Vagina (tissue), 2 donors: ENCODE results near the gene TMEM43. TPM values are rescaled to one million over a fixed set of nuclear protein-coding genes. Genes with fewer than 3 reads are reported as not detected.
A peak's percentile ranks its signal among the peaks of the same experiment; 100 is the strongest.

Source experiments
- DNase-seq, 2 donors: peaks; one replicate each; pipeline ENCODE4 v3.0.0-alpha.2; 2017; ENCODE audit errors: extremely low spot score in 2 of 2
- H3K27ac ChIP-seq: fragments of 200-600 bp; sonication (generic); one replicate; pipeline ENCODE4 v1.5.1; 2019
- H3K27me3 ChIP-seq: fragments of 200-600 bp; sonication (generic); one replicate; pipeline ENCODE4 v1.5.1; 2019
- H3K36me3 ChIP-seq, 2 donors: fragments of 200-600 bp; sonication (generic); one replicate each; pipeline ENCODE4 v1.5.1; 2017 to 2019
- H3K4me1 ChIP-seq: fragments of 200-600 bp; sonication (generic); one replicate; pipeline ENCODE4 v1.5.1; 2019
- H3K4me3 ChIP-seq, 2 donors: fragments of 200-600 bp; sonication (generic); 1 replicate in 1 of 2; 2 replicates in 1 of 2; pipeline ENCODE4 v1.5.1; 2016 to 2019
- H3K9me3 ChIP-seq: fragments of 200-600 bp; sonication (generic); one replicate; pipeline ENCODE4 v1.5.1; 2019
- CTCF ChIP-seq, 3 experiments: fragments of 450-650 bp in 2 of 3; fragments of 200-600 bp in 1 of 3; sonication (generic) in 1 of 3; IDR thresholded peaks; one replicate each; pipeline ENCODE4 v1.5.1; 2017 to 2019; ENCODE audit warnings: antibody characterized with exemption in 3 of 3, mild to moderate bottlenecking in 2 of 3, moderate library complexity in 2 of 3
- POLR2A ChIP-seq, 2 donors: fragments of 450-650 bp; IDR thresholded peaks; one replicate each; pipeline ENCODE4 v1.6.1; 2017; ENCODE audit warnings: antibody characterized with exemption in 2 of 2, mild to moderate bottlenecking in 2 of 2, moderate library complexity in 2 of 2
- POLR2AphosphoS5 ChIP-seq, 2 donors: sonication (generic); formaldehyde crosslinking; IDR thresholded peaks; one replicate each; pipeline ENCODE4 v1.9.0; 2017; ENCODE audit warnings: antibody characterized with exemption in 2 of 2, mild to moderate bottlenecking in 2 of 2, low read depth in 1 of 2; ENCODE audit not compliant: insufficient read depth in 1 of 2
- intact Hi-C: fragments of 100-400 bp; cut with DNase I; formaldehyde crosslinking; loops from one replicate; pipeline ENCODE4 v1.15.1; 2023
- total RNA-seq: library from RNA; depleted of rRNA; stranded (reverse); fragments of >200 nt; gene quantifications from one replicate; pipeline ENCODE4 v1.2.3, GENCODE V29; 2016

TMEM43 gene
- total RNA-seq, 1 donor from 2014 or later = 118 TPM

- Histone ChIP-seq H3K27me3 (no peaks in the 10 kb centered on the region), H3K9me3 (no peaks in the 10 kb centered on the region), H3K4me1 (peaks cover 12% of the 10 kb centered on the region), H3K4me3 (no peak overlapping the region), H3K27ac (no peak overlapping the region), H3K36me3 (peaks cover 0 to 43% of the 10 kb centered on the region in 2 donors)
- intact Hi-C loops = no loop called here
- TF ChIP-seq POLR2A (IDR thresholded peaks at IDR 0.05) (no peak), CTCF (IDR thresholded peaks at IDR 0.05) (no peak), POLR2AphosphoS5 (IDR thresholded peaks at IDR 0.05; ENCODE audit: insufficient read depth in 1 of 2, low read depth in 1 of 2) (no peak)
- peak; percentile 58 to 74 for DNase-seq
These were observed 25.8 kb downstream of the TMEM43 start for GRCh38 chr3:14150491-14151230.

- Histone ChIP-seq H3K4me3 (no peak overlapping the region), H3K9me3 (no peaks in the 10 kb centered on the region), H3K36me3 (peaks cover 0 to 44% of the 10 kb centered on the region in 2 donors), H3K27ac (no peak overlapping the region), H3K4me1 (peaks cover 6% of the 10 kb centered on the region), H3K27me3 (no peaks in the 10 kb centered on the region)
- TF ChIP-seq CTCF (IDR thresholded peaks at IDR 0.05) = no peak
- no peak for TF ChIP-seq POLR2AphosphoS5 (IDR thresholded peaks at IDR 0.05; ENCODE audit: insufficient read depth in 1 of 2, low read depth in 1 of 2)
- no peak for TF ChIP-seq POLR2A (IDR thresholded peaks at IDR 0.05)
- intact Hi-C loops = no loop called here
- peak; percentile 58 to 65 for DNase-seq
These were observed 26.7 kb downstream of the TMEM43 start for GRCh38 chr3:14151471-14152083.

GRCh38 chr3:14152233-14152962 is 27.5 kb downstream of the TMEM43 start:
- peak; percentile 67 to 94 for DNase-seq
- no peak for TF ChIP-seq POLR2AphosphoS5 (IDR thresholded peaks at IDR 0.05; ENCODE audit: insufficient read depth in 1 of 2, low read depth in 1 of 2)
- TF ChIP-seq POLR2A (IDR thresholded peaks at IDR 0.05) = no peak
- TF ChIP-seq CTCF (IDR thresholded peaks at IDR 0.05) = no peak
- intact Hi-C loops = no loop called here
- H3K9me3 ChIP-seq = no peaks in the 10 kb centered on the region
- peaks cover 0 to 42% of the 10 kb centered on the region in 2 donors for H3K36me3 ChIP-seq
- no peak overlapping the region for H3K4me3 ChIP-seq
- H3K4me1 ChIP-seq = peaks cover 6% of the 10 kb centered on the region
- no peak overlapping the region for H3K27ac ChIP-seq
- H3K27me3 ChIP-seq = no peaks in the 10 kb centered on the region

GRCh38 chr3:14152963-14153355 is 28.1 kb downstream of the TMEM43 start:
- DNase-seq = peak in 1 of 2 donors; percentile 67
- Histone ChIP-seq H3K36me3 (peaks cover 0 to 42% of the 10 kb centered on the region in 2 donors), H3K4me1 (peaks cover 6% of the 10 kb centered on the region), H3K27ac (no peak overlapping the region), H3K27me3 (no peaks in the 10 kb centered on the region), H3K9me3 (no peaks in the 10 kb centered on the region), H3K4me3 (no peak overlapping the region)
- intact Hi-C loops = no loop called here
- TF ChIP-seq POLR2AphosphoS5 (IDR thresholded peaks at IDR 0.05; ENCODE audit: insufficient read depth in 1 of 2, low read depth in 1 of 2) (no peak), POLR2A (IDR thresholded peaks at IDR 0.05) (no peak), CTCF (IDR thresholded peaks at IDR 0.05) (no peak)
